HUES64 (cell line): ENCODE data around the gene SPCS1.

Experiments
- H3K27ac ChIP-seq: 2 replicates; pipeline ENCODE4 v1.7.0; 2013; ENCODE audit warnings: low read depth, low read length, inconsistent platforms
- H3K27me3 ChIP-seq: 2 replicates; pipeline ENCODE4 v1.6.1; 2013; ENCODE audit warnings: mild to moderate bottlenecking, low read length; ENCODE audit not compliant: insufficient read depth
- H3K36me3 ChIP-seq: 2 replicates; pipeline ENCODE4 v1.6.1; 2013; ENCODE audit warnings: mild to moderate bottlenecking, low read length; ENCODE audit not compliant: insufficient read depth
- H3K4me1 ChIP-seq: 2 replicates; pipeline ENCODE4 v1.6.1; 2013; ENCODE audit warnings: mild to moderate bottlenecking, low read length, moderate library complexity; ENCODE audit not compliant: insufficient read depth
- H3K4me3 ChIP-seq: 2 replicates; pipeline ENCODE4 v1.5.1; 2013; ENCODE audit warnings: mild to moderate bottlenecking, low read length, moderate library complexity
- H3K9ac ChIP-seq: 2 replicates; pipeline ENCODE4 v1.6.1; 2013; ENCODE audit warnings: mild to moderate bottlenecking, low read depth, low read length
- H3K9me3 ChIP-seq: 2 replicates; pipeline ENCODE4 v1.6.1; 2013; ENCODE audit warnings: low read depth, low read length; ENCODE audit not compliant: insufficient read depth
- WGBS: fragments of 150-250, 120-280 bp; methylation state at CpG from one replicate; pipeline ENCODE4 v1.1.7; 2013; ENCODE audit warnings: missing lambda C conversion rate; 5-methylcytosine and 5-hydroxymethylcytosine counted together

The SPCS1 gene

GRCh38 chr3:52733256-52733891 lies 27.5 kb downstream of the SPCS1 start:
- Histone ChIP-seq H3K4me3 (no peak overlapping the region), H3K27ac (no peak overlapping the region), H3K9me3 (no peaks in the 10 kb centered on the region), H3K9ac (no peak overlapping the region), H3K36me3 (peaks cover 78% of the 10 kb centered on the region), H3K4me1 (no peaks in the 10 kb centered on the region), H3K27me3 (no peaks in the 10 kb centered on the region)
- 90% methylated on average over 10 of the region's 10 CpGs for WGBS

DNA sequence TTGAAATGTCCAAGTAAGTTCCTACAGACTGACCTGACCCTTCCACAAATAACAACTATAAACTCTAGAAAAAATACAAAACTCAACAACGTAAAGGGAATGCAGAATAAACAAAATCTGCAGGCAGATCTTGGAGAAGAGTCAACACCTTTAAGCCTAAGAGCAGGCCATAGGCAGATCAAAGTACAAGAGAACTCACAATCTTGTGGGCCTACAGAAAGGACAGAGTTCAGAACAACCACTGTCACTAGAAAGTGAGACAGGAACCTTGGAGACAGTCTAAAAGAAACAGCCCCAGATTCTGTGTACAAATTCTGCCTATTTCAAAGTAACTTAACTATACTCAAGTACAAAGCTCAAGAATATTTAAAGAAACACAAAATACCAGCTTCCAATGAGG lies 33.8 kb downstream of the SPCS1 start:
- no peak overlapping the region for H3K9ac ChIP-seq
- no peaks in the 10 kb centered on the region for H3K27me3 ChIP-seq
- peaks cover 92% of the 10 kb centered on the region for H3K36me3 ChIP-seq
- 97% methylated on average over 1 of the region's 1 CpG for WGBS
- no peaks in the 10 kb centered on the region for H3K9me3 ChIP-seq
- H3K4me1 ChIP-seq = no peaks in the 10 kb centered on the region
- H3K4me3 ChIP-seq = no peak overlapping the region
- H3K27ac ChIP-seq = no peak overlapping the region

DNA sequence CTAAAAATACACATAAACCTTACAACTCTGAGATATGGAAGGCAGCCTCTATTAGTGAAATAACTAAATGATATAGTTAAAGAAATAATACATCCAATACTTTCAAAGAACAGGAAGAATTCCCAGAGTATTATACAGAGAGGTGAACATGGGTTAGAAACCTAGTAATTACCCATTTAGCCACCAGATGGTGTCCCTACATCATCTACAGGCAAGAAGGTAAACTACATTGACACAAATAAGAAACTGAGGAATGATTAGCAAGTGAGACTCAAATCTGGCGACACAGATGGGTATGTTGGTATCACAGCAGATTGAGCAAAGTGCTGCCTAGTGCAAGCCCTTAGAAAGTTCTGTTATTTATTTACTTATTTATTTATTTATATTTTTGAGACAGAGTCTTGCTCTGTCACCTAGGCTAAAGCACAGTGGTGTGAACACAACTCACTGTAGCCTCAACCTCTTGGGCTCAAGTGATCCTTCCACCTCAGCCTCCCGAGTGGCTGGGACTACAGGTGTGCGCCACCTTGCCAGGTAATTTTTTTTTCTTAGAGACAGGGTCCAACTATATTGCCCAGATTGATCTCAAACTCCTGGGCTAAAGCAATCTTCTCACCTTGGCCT lies 36.6 kb downstream of the SPCS1 start:
- Histone ChIP-seq H3K4me1 (no peaks in the 10 kb centered on the region), H3K9me3 (no peaks in the 10 kb centered on the region), H3K4me3 (no peak overlapping the region), H3K27ac (no peak overlapping the region), H3K27me3 (no peaks in the 10 kb centered on the region), H3K9ac (no peak overlapping the region), H3K36me3 (peaks cover 93% of the 10 kb centered on the region)
- WGBS = 93% methylated on average over 3 of the region's 3 CpGs

GRCh38 chr3:52743152-52743551 lies 37.2 kb downstream of the SPCS1 start:
- no peak overlapping the region for H3K27ac ChIP-seq
- peaks cover 93% of the 10 kb centered on the region for H3K36me3 ChIP-seq
- 96% methylated on average over 5 of the region's 5 CpGs for WGBS

GRCh38 chr3:52743721-52744120 lies 37.8 kb downstream of the SPCS1 start:
- WGBS = 92% methylated on average over 2 of the region's 2 CpGs
- Histone ChIP-seq H3K4me1 (no peaks in the 10 kb centered on the region), H3K9ac (no peak overlapping the region), H3K9me3 (no peaks in the 10 kb centered on the region), H3K36me3 (peaks cover 93% of the 10 kb centered on the region), H3K4me3 (no peak overlapping the region), H3K27ac (no peak overlapping the region), H3K27me3 (no peaks in the 10 kb centered on the region)

More at GRCh38 chr3:52743152-52743551, 37.2 kb downstream of the SPCS1 start:
- Histone ChIP-seq H3K9ac (no peak overlapping the region), H3K27me3 (no peaks in the 10 kb centered on the region), H3K4me1 (no peaks in the 10 kb centered on the region), H3K4me3 (no peak overlapping the region), H3K9me3 (no peaks in the 10 kb centered on the region)

- no peak overlapping the region for H3K27ac ChIP-seq
- no peaks in the 10 kb centered on the region for H3K27me3 ChIP-seq
- H3K4me1 ChIP-seq = no peaks in the 10 kb centered on the region
- H3K36me3 ChIP-seq = peaks cover 86% of the 10 kb centered on the region
- no peaks in the 10 kb centered on the region for H3K9me3 ChIP-seq
- H3K4me3 ChIP-seq = no peak overlapping the region
- 93% methylated on average over 3 of the region's 3 CpGs for WGBS
- H3K9ac ChIP-seq = no peak overlapping the region
These were observed 46.2 kb downstream of the SPCS1 start for GRCh38 chr3:52752045-52752660.

- Histone ChIP-seq H3K9ac (no peak overlapping the region), H3K36me3 (peaks cover 89% of the 10 kb centered on the region), H3K4me1 (no peaks in the 10 kb centered on the region), H3K9me3 (no peaks in the 10 kb centered on the region), H3K27me3 (no peaks in the 10 kb centered on the region), H3K27ac (no peak overlapping the region), H3K4me3 (no peak overlapping the region)
- WGBS = 99% methylated on average over 4 of the region's 4 CpGs
These were observed 48.5 kb downstream of the SPCS1 start for GRCh38 chr3:52754373-52754772.

DNA sequence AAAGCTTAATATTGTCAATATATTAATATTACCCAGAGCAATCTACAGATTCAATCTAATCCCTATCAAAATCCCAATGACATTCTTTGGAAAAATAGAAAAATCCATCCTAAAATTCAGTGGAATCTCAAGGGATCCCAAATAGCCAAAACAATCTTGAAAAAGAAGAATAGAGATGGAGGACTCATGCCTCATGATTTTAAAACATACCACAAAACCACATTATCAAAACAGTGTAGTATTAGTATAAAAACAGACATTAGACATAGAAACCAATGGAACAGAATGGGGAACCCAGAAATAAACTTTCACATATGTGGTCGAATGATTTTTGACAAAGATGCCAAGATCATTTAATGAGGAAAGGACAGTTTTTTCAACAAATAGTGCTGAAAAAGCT lies 50.2 kb downstream of the SPCS1 start:
- WGBS = 100% methylated on average over 1 of the region's 1 CpG
- no peaks in the 10 kb centered on the region for H3K9me3 ChIP-seq
- H3K27ac ChIP-seq = no peak overlapping the region
- no peak overlapping the region for H3K4me3 ChIP-seq
- H3K36me3 ChIP-seq = peaks cover 87% of the 10 kb centered on the region
- H3K27me3 ChIP-seq = no peaks in the 10 kb centered on the region
- no peaks in the 10 kb centered on the region for H3K4me1 ChIP-seq
- H3K9ac ChIP-seq = no peak overlapping the region
